ENCODE measurements around the gene FBLN1. TPM values are rescaled to one million over a fixed set of nuclear protein-coding genes. Genes with fewer than 3 reads are reported as not detected.
A peak's percentile ranks its signal among the peaks of the same experiment; 100 is the strongest.

Gene FBLN1
- total and polyA plus RNA-seq, 2 of the 13 experiments (the other 11 are each of a cell fraction or from before 2014, with no cell fraction given) = 37.3 to 103 TPM

GRCh38 chr22:45553351-45554039, 50.8 kb downstream of the FBLN1 start (continued):
- TF ChIP-seq, protein P1, sequence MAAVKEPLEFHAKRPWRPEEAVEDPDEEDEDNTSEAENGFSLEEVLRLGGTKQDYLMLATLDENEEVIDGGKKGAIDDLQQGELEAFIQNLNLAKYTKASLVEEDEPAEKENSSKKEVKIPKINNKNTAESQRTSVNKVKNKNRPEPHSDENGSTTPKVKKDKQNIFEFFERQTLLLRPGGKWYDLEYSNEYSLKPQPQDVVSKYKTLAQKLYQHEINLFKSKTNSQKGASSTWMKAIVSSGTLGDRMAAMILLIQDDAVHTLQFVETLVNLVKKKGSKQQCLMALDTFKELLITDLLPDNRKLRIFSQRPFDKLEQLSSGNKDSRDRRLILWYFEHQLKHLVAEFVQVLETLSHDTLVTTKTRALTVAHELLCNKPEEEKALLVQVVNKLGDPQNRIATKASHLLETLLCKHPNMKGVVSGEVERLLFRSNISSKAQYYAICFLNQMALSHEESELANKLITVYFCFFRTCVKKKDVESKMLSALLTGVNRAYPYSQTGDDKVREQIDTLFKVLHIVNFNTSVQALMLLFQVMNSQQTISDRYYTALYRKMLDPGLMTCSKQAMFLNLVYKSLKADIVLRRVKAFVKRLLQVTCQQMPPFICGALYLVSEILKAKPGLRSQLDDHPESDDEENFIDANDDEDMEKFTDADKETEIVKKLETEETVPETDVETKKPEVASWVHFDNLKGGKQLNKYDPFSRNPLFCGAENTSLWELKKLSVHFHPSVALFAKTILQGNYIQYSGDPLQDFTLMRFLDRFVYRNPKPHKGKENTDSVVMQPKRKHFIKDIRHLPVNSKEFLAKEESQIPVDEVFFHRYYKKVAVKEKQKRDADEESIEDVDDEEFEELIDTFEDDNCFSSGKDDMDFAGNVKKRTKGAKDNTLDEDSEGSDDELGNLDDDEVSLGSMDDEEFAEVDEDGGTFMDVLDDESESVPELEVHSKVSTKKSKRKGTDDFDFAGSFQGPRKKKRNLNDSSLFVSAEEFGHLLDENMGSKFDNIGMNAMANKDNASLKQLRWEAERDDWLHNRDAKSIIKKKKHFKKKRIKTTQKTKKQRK (IDR thresholded peaks at IDR 0.05; ENCODE audit: low read length) = no peak
- TF ChIP-seq GTF2F1 (IDR thresholded peaks at IDR 0.05; ENCODE audit: low read length) = no peak
- TF ChIP-seq ATF5 (CRISPR knock-in tag; IDR thresholded peaks at IDR 0.05; ENCODE audit: low read depth) = no peak
- TF ChIP-seq RELA (CRISPR knock-in tag; IDR thresholded peaks at IDR 0.05) = no peak
- peak; percentile 77 for TF ChIP-seq YY1 (IDR thresholded peaks at IDR 0.05; ENCODE audit: insufficient read depth, insufficient replicate concordance, low read depth, low read length)
- no peak for TF ChIP-seq ZNF619 (CRISPR knock-in tag; IDR thresholded peaks at IDR 0.05)
- TF ChIP-seq ZNF546 (CRISPR knock-in tag; conservative IDR thresholded peaks at IDR 0.05) = no peak
- peak; percentile 97 for TF ChIP-seq ZBTB43 (CRISPR knock-in tag; conservative IDR thresholded peaks at IDR 0.05)
- peak; percentile 61 for TF ChIP-seq RBM39 (IDR thresholded peaks at IDR 0.05; ENCODE audit: low read depth, low read length, poor library complexity, severe bottlenecking)
- no peak for TF ChIP-seq ZNF788 (CRISPR knock-in tag; IDR thresholded peaks at IDR 0.05; ENCODE audit: borderline replicate concordance)
- 0 out of 2 replicates have a peak, but pooled peaks have one; percentile 40 for TF ChIP-seq ZNF713 (CRISPR knock-in tag; IDR thresholded peaks at IDR 0.05)
- TF ChIP-seq SAP130 (CRISPR knock-in tag; IDR thresholded peaks at IDR 0.05; ENCODE audit: low read depth) = peak; percentile 46
- TF ChIP-seq CCDC6 (CRISPR knock-in tag; IDR thresholded peaks at IDR 0.05) = 0 out of 2 replicates have a peak, but pooled peaks have one; percentile 43
- TF ChIP-seq, protein P2, sequence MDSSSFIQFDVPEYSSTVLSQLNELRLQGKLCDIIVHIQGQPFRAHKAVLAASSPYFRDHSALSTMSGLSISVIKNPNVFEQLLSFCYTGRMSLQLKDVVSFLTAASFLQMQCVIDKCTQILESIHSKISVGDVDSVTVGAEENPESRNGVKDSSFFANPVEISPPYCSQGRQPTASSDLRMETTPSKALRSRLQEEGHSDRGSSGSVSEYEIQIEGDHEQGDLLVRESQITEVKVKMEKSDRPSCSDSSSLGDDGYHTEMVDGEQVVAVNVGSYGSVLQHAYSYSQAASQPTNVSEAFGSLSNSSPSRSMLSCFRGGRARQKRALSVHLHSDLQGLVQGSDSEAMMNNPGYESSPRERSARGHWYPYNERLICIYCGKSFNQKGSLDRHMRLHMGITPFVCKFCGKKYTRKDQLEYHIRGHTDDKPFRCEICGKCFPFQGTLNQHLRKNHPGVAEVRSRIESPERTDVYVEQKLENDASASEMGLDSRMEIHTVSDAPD (CRISPR knock-in tag; IDR thresholded peaks at IDR 0.05) = 0 out of 2 replicates have a peak, but pooled peaks have one; percentile 25
- no peak for TF ChIP-seq NR3C1 (CRISPR knock-in tag; IDR thresholded peaks at IDR 0.05)
- no peak for TF ChIP-seq ZNF891 (CRISPR knock-in tag; IDR thresholded peaks at IDR 0.05)
- TF ChIP-seq ZKSCAN5 (CRISPR knock-in tag; IDR thresholded peaks at IDR 0.05) = no peak
- no peak for TF ChIP-seq HMGA1 (CRISPR knock-in tag; conservative IDR thresholded peaks at IDR 0.05)
- TF ChIP-seq NR2F1 (CRISPR knock-in tag; IDR thresholded peaks at IDR 0.05) = no peak
- no peak for TF ChIP-seq AKAP8 (CRISPR knock-in tag; IDR thresholded peaks at IDR 0.05)
- TF ChIP-seq ZBTB38 (CRISPR knock-in tag; IDR thresholded peaks at IDR 0.05) = peak; percentile 95
- TF ChIP-seq MED8 (CRISPR knock-in tag; IDR thresholded peaks at IDR 0.05; ENCODE audit: insufficient replicate concordance) = no peak
- peak; percentile 44; the same call in 1 of the 2 replicates for TF ChIP-seq MIXL1 (CRISPR knock-in tag; IDR thresholded peaks at IDR 0.05)
- no peak for TF ChIP-seq TRIM24 (CRISPR knock-in tag; IDR thresholded peaks at IDR 0.05)

Data from HepG2 (cell line).